Upper lobe of right lung (tissue), 1 donor: ENCODE results near the gene SMC1B. TPM values are rescaled to one million over a fixed set of nuclear protein-coding genes. Genes with fewer than 3 reads are reported as not detected.

Experiments used
- ATAC-seq: fragments of 200-7000 bp; cut with Tn5 transposase; one replicate; pipeline ENCODE4 v1.9.1; 2020; ENCODE audit warnings: mild to moderate bottlenecking, moderate library complexity
- DNase-seq: peaks from one replicate; pipeline ENCODE4 v3.0.0-alpha.2; 2020
- H3K27ac ChIP-seq: fragments of 200-600 bp; one replicate; pipeline ENCODE4 v1.8.0; 2022
- H3K27me3 ChIP-seq: fragments of 200-600 bp; one replicate; pipeline ENCODE4 v1.8.0; 2022; ENCODE audit warnings: mild to moderate bottlenecking
- H3K36me3 ChIP-seq: fragments of 200-600 bp; one replicate; pipeline ENCODE4 v1.8.0; 2022
- H3K4me1 ChIP-seq: fragments of 200-600 bp; one replicate; pipeline ENCODE4 v1.8.0; 2022
- H3K4me3 ChIP-seq: fragments of 200-600 bp; one replicate; pipeline ENCODE4 v1.8.0; 2022; ENCODE audit warnings: mild to moderate bottlenecking
- H3K9me3 ChIP-seq: fragments of 200-600 bp; one replicate; pipeline ENCODE4 v1.8.0; 2022
- intact Hi-C: fragments of 100-400 bp; cut with DNase I; formaldehyde crosslinking; loops from one replicate; pipeline ENCODE4 v1.11.0; 2022
- total RNA-seq: library from RNA; stranded (reverse); fragmentation: NEBNext Ultra II Directional; extraction: Animal tissue kit (Norgen Biotek cat#: 25700); gene quantifications from one replicate; pipeline ENCODE4 v1.2.1, GENCODE V29; 2021
- TF ChIP-seq, protein P1 (sequence below): fragments of 200-600 bp; IDR thresholded peaks from one replicate; pipeline ENCODE4 v1.8.0; 2022; ENCODE audit warnings: antibody characterized with exemption
- donor health status: DM: no; HTN: yes; CAD: no; lungs with severe emphysema.

SMC1B gene
- total RNA-seq, 1 donor from 2014 or later, result not detected

DNA sequence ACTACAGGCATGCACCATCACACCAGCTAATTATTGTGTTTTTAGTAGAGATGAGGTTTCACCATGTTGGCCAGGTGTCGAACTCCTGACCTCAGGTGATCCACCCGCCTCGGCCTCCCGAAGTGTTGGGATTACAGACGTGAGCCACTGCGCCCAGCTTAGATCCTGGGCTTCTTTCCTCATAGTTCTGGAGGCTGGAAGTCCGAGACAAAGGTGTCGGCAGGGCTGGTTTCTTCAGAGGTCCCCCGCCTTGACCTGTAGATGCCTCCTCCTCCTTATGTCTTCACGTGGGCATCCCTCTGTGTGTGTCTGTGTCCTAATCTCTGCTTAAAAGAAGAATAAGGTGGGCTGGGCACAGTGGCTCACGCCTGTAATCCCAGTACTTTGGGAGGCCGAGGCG lies 45.1 kb upstream of the SMC1B start:
- TF ChIP-seq, protein P1, sequence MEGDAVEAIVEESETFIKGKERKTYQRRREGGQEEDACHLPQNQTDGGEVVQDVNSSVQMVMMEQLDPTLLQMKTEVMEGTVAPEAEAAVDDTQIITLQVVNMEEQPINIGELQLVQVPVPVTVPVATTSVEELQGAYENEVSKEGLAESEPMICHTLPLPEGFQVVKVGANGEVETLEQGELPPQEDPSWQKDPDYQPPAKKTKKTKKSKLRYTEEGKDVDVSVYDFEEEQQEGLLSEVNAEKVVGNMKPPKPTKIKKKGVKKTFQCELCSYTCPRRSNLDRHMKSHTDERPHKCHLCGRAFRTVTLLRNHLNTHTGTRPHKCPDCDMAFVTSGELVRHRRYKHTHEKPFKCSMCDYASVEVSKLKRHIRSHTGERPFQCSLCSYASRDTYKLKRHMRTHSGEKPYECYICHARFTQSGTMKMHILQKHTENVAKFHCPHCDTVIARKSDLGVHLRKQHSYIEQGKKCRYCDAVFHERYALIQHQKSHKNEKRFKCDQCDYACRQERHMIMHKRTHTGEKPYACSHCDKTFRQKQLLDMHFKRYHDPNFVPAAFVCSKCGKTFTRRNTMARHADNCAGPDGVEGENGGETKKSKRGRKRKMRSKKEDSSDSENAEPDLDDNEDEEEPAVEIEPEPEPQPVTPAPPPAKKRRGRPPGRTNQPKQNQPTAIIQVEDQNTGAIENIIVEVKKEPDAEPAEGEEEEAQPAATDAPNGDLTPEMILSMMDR, result no peak
- H3K36me3 ChIP-seq, result no peaks in the 10 kb centered on the region
- no peak overlapping the region for H3K4me3 ChIP-seq
- no peaks in the 10 kb centered on the region for H3K9me3 ChIP-seq
- no peaks in the 10 kb centered on the region for H3K4me1 ChIP-seq
- ATAC-seq (no peak), DNase-seq (no peak)
- peaks cover 5% of the 10 kb centered on the region for H3K27me3 ChIP-seq
- intact Hi-C loops, result no loop called here
- H3K27ac ChIP-seq, result no peak overlapping the region

DNA sequence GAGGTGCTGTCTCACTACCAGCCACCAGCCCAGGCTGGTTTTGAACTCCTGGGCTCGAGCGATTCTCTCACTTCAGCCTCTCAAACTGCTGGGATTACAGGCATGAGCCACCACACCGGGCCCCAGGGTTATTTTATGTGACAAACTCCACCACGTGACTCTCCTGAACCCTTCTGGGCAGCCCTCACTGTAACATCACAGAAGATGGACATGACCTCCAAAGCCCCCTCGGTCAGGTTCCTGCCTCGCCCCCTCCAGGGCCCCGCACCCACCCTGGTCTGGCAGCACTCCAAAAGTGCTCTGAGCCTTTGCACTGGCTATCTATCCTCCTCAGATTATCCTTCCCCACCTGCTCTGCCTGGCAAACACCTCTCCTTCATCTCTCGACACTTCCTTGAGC lies 43.4 kb upstream of the SMC1B start:
- Histone ChIP-seq H3K4me3 (no peak overlapping the region), H3K27me3 (peaks cover 5% of the 10 kb centered on the region), H3K9me3 (no peaks in the 10 kb centered on the region), H3K36me3 (no peaks in the 10 kb centered on the region), H3K4me1 (no peaks in the 10 kb centered on the region), H3K27ac (no peak overlapping the region)
- TF ChIP-seq, protein P1, result no peak
- intact Hi-C loops, result no loop called here
- ATAC-seq (no peak), DNase-seq (no peak)

DNA sequence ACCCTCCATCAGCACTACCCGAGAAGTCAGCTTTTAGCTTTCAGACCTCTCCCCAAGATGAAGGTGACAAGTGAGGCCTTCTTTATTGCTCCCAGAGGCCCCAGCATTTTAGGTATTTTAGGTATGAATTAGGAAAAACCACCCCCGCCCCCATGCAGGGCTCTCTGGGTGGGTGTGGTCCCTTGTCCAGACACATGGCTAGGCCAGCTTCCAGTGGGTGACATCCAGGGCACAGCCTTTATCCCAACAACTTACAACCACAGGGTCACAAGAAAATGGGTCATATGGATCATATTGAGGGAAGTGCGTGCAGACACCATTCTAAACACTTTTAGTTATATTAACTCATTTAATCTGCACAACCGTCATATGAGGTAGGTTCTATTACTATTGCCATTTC lies 42.2 kb upstream of the SMC1B start:
- no peak overlapping the region for H3K27ac ChIP-seq
- DNase-seq, result no peak
- H3K9me3 ChIP-seq, result no peaks in the 10 kb centered on the region
- H3K4me1 ChIP-seq, result peaks cover 5% of the 10 kb centered on the region
- TF ChIP-seq, protein P1, result no peak
- H3K36me3 ChIP-seq, result no peaks in the 10 kb centered on the region
- H3K4me3 ChIP-seq, result no peak overlapping the region
- peaks cover 5% of the 10 kb centered on the region for H3K27me3 ChIP-seq
- intact Hi-C loops, result no loop called here
- ATAC-seq, result no peak

DNA sequence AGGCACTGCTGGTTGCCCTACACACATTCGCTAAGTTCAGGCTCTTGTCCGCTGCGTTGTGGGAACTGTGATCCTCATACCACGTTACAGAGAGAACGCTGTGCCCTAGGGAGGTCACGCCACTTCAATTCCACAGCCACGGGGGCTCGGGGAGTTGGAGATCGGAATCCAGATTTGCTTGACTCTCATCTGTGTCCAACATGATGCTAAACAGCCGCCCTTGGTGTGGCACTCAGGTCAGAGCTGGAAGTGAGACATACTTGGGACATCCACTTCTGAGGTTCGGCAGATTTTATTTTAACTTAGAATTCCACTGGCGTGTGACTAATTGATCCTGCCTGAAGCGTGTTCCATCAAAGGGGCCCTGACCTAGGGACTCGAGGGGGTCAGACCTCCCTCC lies 41.8 kb upstream of the SMC1B start:
- intact Hi-C loops, result no loop called here
- no peak for ATAC-seq
- peaks cover 7% of the 10 kb centered on the region for H3K4me1 ChIP-seq

DNA sequence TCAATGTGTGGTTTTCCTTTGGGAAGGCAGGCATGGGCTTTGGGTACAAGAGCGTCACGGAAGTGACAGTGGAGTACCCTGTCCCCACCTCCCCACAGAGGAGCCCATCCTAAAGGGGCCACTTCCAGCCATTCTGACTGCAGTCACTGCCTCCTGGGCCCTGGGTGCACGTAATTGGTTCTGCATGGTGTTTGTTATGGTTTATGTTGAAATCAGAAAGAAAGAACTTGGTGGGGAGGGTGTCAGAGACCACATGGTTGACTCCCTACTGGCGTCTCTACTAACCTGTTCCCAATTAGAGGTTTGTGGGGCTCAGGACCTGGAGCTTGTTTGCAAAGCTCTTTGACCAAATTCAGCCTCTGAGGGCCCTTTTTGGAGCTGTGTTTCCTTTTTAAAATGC lies 40.9 kb upstream of the SMC1B start:
- intact Hi-C loops, result no loop called here
- Histone ChIP-seq H3K4me3 (no peak overlapping the region), H3K27ac (no peak overlapping the region), H3K36me3 (no peaks in the 10 kb centered on the region), H3K27me3 (peaks cover 5% of the 10 kb centered on the region), H3K9me3 (no peaks in the 10 kb centered on the region), H3K4me1 (peaks cover 11% of the 10 kb centered on the region)
- no peak for ATAC-seq
- no peak for DNase-seq
- TF ChIP-seq, protein P1, result no peak

More for the DNA sequence above, 41.8 kb upstream of the SMC1B start:
- Histone ChIP-seq H3K27me3 (peaks cover 5% of the 10 kb centered on the region), H3K27ac (no peak overlapping the region), H3K9me3 (no peaks in the 10 kb centered on the region), H3K4me3 (no peak overlapping the region), H3K36me3 (no peaks in the 10 kb centered on the region)
- TF ChIP-seq, protein P1, result no peak
- no peak for DNase-seq

DNA sequence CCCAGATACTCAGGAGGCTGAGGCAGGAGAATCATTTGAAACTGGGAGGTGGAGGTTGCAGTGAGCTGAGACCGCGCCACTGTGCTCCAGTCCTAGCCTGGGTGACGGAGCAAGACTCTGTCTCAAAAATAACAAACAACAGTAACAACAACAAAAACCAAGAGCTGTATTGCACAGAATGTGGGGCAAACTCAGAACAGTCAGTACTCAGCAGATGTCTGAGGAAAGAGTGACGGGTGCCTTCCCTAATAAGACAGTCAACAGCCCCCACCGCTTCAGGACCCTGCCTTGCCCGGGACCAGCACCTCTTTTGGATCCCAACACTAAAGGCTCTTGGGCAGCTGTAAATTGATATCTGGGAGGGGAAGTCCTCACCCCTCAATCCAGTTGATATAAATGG lies 40.4 kb upstream of the SMC1B start:
- TF ChIP-seq, protein P1, result no peak
- H3K4me1 ChIP-seq, result peaks cover 11% of the 10 kb centered on the region
- H3K27me3 ChIP-seq, result peaks cover 5% of the 10 kb centered on the region
- intact Hi-C loops, result no loop called here
- H3K9me3 ChIP-seq, result no peaks in the 10 kb centered on the region
- H3K27ac ChIP-seq, result no peak overlapping the region
- ATAC-seq (no peak), DNase-seq (no peak)
- no peaks in the 10 kb centered on the region for H3K36me3 ChIP-seq
- H3K4me3 ChIP-seq, result no peak overlapping the region
